SIG-M5 (cell line): ENCODE data around the gene IL1RAPL2.
"Not testable (repeated sequence)": the region's sequence is repeated elsewhere in the genome, so short reads cannot be mapped to it uniquely, and the experiment has no call there.

Experiments
- DNase-seq: peaks from one replicate; lab custom pipeline; 2025; lab: John Stamatoyannopoulos, UW

The IL1RAPL2 gene

GRCh38 chrX:104854790-104855340 is 288.9 kb downstream of the IL1RAPL2 start:
- no peak for DNase-seq

DNA sequence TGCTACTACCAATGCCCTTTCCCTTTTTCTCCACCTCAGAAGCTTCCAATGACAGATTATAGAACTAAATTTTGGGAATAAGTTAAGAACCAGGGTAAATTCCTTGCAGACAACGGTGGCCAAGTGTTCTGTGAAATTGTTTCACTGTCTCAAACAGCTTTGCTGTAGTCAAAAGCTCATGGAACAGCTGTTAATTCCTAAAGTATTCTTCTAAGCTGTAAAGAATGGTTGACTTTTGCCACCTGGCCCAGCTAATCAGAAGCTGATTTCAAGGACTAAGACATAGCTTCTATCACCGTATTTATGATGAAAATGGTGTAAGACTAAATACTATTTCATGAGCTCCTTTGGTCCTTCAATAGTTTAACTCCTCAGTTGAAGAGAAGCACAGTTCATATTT is 297.5 kb downstream of the IL1RAPL2 start:
- no peak for DNase-seq

- no peak for DNase-seq
These were observed 298.3 kb downstream of the IL1RAPL2 start for GRCh38 chrX:104864296-104864695.

- no peak for DNase-seq
These were observed 311.5 kb downstream of the IL1RAPL2 start for GRCh38 chrX:104877504-104877903.

DNA sequence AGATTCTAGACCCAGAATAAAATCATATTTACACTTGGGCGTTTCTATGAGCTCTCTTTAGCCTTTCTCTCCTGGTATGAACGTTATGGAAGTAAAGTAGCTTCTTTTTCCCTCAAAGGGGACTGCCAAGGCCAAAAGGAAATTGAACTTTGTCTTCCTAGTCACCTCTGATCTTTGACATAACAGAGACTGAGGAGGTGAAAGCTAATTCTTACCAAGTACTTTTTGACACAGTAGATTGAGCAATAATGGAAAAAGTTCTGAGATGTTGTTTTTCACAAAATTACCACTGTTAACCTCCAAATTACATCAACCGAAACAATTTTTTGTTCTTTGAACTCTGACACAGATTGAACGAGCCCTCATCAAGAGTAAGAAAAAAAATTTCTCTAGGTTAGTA is 336.1 kb downstream of the IL1RAPL2 start:
- DNase-seq, result no peak

GRCh38 chrX:104909694-104910093 is 343.7 kb downstream of the IL1RAPL2 start:
- DNase-seq, result not testable (repeated sequence)

DNA sequence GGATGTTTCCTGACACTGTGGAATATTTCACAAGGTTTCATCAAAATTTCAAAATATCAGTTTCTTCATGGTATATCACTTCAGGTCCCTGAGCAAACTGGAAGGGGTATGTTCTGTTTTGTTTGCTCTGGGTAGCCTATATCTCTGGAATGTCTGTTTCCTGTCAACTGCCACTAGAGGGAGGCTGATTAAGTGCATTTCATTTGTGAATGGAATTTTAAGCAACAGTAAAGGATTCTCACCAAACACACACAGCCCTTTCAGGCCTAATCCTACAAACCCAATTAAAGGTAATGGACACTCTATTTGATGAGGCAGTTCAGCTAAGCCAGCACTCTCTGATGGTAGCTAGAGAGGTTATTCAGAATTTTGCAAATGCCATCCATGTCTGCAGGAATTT is 347.3 kb downstream of the IL1RAPL2 start:
- DNase-seq, result no peak

GRCh38 chrX:104914686-104915085 is 348.7 kb downstream of the IL1RAPL2 start:
- not testable (repeated sequence) for DNase-seq

DNA sequence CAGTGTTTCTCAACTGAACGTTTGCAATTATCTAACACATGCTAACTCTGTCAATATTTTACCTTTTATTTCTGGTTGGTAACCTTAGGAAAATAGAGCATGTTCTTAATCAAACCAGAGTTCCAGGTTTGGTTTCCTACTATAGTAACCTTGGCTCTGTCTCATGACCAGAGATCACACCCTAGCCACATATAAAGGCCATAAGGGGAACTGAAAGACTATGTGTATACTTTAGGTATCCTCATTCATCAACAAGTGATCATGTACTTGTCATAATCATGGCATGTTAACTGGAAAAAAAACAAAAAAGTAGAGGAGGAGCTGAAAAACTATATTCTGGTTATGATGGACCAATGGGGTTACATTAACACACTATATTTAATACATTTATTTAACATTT is 352.1 kb downstream of the IL1RAPL2 start:
- no peak for DNase-seq

DNA sequence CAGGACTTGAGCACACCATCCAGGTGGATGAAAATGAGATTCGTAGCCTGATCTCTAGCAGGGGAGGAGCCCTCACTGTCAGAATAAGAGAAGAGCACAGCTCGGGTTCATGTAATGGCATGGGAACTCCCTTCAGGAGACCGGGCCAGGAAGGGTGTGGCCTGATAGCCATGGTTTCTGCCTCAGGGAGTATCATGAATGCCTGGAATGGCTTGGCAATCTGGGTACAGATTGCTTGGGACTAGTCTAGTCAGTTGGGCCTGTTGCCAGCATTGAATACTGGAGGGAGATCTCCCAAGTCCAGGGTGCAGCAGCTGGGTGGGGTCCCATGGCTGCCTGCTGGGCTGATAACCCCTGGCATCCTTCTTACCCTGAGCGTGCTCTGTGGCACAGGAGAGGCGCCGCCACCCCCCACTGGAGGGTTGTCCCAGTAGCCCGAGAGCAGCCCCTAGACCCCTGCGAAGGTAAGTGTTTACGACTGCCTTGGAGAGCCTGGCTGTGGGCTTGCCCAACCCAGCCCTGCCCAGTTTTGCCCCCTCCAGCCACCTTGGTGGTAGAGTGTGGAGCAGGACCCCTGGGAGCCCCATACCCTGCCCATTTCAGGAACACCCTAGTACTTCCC is 355.7 kb downstream of the IL1RAPL2 start:
- DNase-seq, result no peak

DNA sequence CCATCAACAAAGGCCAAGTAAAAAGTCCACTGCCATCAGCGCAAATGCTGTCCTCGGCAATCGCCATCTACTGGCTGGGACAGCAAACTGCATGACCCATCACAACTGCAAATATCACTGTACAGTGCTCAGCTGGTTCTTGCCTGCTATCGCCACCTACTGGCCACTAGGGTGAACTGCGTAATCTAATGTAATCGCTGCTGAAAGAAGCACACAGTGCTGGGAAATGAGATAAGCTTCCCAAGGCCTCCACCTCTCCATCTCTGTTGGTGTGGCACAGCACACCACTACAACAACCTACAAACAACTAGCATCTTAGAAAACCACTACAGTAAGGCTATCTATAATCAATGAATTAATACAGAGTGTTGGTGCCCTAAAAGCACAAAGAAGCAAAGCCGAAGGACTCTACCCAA is 356.2 kb downstream of the IL1RAPL2 start:
- DNase-seq, result no peak

- DNase-seq, result no peak
These were observed 363.3 kb downstream of the IL1RAPL2 start for GRCh38 chrX:104929324-104929723.

DNA sequence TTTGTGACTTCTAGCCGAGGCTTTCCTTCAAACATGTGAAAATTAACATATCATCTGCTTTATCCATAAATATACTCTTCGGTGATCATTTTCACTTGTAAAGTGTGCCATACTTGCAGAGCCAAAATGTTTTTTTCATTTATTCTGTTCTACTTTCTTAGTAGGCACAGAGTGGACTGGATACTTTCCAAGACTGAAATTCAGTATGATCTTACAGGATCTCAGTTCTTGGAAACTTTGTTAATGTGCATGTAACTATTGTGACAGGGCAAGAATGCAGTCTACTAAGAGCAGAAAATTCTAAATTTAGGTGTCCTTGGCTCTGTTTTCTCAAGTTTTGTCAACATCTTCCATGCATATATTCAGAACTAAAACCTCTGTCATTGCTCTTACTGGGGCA is 369.6 kb downstream of the IL1RAPL2 start:
- no peak for DNase-seq

DNA sequence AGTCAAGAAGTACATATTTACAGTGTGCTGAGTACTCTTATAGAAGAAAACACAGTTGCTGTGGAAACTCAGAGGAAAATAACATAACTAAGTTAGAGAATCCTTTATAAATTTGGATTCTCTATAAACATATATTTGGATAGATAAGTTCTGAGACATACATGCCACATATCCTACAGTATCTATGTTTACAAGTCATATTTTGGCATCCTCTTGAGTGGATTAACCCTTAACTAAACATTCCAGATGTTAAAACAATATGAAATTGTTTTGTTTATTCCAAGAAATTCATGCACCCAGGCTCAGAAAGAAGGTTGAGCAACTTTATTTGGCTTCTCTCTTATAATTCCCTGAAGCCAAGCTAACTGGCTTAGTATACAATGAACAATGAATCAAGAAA is 387.3 kb downstream of the IL1RAPL2 start:
- DNase-seq, result no peak

DNA sequence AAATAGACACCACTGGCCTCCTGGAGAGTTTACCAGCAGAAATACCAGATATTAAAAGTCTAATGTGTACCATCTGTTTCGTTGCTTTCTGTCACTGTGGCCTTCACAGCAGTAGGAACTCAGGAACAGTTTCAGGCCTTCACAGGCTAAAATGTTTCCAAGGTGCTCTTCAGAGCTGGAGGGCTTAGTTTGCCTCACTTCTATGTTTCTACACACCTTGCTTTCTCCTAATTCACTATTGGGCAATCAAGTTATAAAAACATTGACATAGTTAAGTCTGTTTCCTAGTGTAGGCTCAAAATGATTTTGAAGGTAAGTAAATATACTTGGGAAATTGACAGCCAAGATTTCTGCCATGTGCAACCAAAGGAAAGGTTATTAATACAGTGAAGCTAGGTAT is 395.9 kb downstream of the IL1RAPL2 start:
- no peak for DNase-seq

DNA sequence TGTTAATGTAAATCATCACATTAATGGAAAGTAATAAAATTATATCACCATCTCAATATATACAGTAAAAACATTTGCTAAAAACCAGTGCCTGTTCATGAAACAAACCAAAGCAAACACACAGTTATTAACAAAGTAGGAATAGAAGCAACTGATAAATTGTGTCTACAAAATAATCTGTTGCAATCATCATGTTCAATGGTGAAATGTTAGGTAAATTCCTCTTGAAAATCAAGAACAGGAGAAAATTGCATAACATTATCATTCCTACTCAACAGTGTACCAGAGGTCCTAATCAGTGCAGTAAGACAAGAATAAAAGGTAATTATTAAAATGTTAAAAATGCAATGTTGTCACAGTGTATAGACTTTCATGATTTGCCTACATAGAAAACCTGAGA is 402.2 kb downstream of the IL1RAPL2 start:
- DNase-seq, result no peak

DNA sequence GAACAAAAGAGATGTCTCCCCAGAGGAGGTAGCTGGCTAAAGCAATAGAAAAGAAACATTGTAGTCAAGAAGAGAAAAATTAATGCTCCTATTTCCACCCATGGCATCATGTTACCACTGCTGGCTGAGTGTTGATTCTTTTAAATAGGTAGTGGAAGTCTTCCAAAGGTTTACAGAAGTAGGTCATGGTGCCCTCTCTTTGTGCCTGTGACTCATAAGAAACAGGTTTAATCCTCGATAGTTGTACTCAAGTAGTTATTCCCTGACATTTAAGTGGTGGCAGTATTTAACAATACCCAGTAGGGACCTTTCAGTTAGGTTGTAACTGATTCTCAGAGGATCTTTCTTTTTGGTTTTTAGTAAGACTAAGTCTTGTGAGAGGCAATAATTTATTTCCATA is 406.7 kb downstream of the IL1RAPL2 start:
- DNase-seq, result no peak

- DNase-seq, result no peak
These were observed 421.1 kb downstream of the IL1RAPL2 start for GRCh38 chrX:104987063-104987462.

GRCh38 chrX:104988038-104988437 is 422.0 kb downstream of the IL1RAPL2 start:
- DNase-seq, result no peak

- no peak for DNase-seq
These were observed 429.5 kb downstream of the IL1RAPL2 start for GRCh38 chrX:104995546-104995945.

DNA sequence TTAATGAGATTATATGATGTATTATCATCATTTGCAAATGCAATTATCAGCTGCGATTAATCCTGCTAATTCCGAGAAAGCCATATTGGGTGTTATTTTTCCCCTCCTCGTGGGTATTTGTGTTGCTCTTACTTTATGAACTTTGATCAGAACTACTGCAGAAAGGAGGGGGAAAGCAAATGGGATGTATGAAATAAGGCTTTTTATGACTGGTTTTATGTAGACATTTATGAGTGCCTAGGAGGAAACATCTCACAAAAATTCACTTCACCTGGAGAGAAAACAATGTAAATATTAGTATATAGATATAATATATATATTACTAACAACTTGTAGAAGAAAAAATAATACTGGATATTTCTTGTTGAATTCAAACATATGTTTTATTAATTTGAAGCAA is 440.1 kb downstream of the IL1RAPL2 start:
- no peak for DNase-seq

GRCh38 chrX:105006996-105007395 is 441.0 kb downstream of the IL1RAPL2 start:
- DNase-seq, result no peak

DNA sequence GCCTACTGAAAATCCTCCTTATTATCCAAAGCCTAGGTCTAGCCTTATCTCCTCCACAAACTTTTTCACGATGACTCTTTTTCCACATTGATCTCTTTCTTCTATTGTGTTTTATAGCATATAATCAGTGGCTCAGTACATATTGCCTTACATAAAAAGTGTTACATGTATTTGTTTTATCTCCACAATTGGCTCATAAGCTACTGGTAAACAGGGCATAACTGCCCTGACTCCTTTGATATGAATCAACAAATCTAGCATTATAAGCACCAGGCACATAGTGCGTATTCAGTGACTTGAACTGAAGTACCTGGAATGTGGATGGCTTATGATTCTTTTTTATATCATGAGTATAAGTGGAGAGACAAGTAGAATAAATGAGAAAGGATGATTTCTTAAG is 447.7 kb downstream of the IL1RAPL2 start:
- no peak for DNase-seq

- DNase-seq, result no peak
These were observed 451.6 kb downstream of the IL1RAPL2 start for GRCh38 chrX:105017641-105018040.
